K562 (cell line): ENCODE data around the gene MYPN. TPM values are rescaled to one million over a fixed set of nuclear protein-coding genes. Genes with fewer than 3 reads are reported as not detected.

Experiments
- ATAC-seq: fragments of 200-7000 bp; cut with Tn5 transposase; 3 replicates; pipeline ENCODE4 v1.9.1; 2020; ENCODE audit warnings: moderate library complexity
- BruUV-seq: library from RNA; stranded (reverse); fragments of 400-500 nt; replicated peaks from 2 replicates; lab custom pipeline; 2021; lab: Mats Ljungman, UMichigan
- CTCF ChIA-PET: fragments of 300-600 bp; formaldehyde crosslinking; extraction: SDS; loops from one replicate; lab custom pipeline; 2021; ENCODE audit warnings: low intra/inter-chr PET ratio; lab: Yijun Ruan, JAX
- POLR2A ChIA-PET: fragments of 300-600, 350-650 bp; sonication (Branson Sonifier 250); formaldehyde crosslinking; extraction: SDS; loops from one replicate; lab custom pipeline; 2021; ENCODE audit warnings: antibody characterized with exemption, inconsistent platforms; lab: Yijun Ruan, JAX
- DNase-seq, 4 experiments: peaks; one replicate each; pipeline versions ENCODE4 v3.0.0 to v3.0.0-alpha.2; 2011 to 2018; ENCODE audit warnings: low spot score in 3 of 4, mixed read lengths in 3 of 4; ENCODE audit errors: extremely low read depth in 1 of 4
- FAIRE-seq: peaks from 2 replicates; lab custom pipeline; 2011; peaks lifted over from hg19 to GRCh38; lab: Jason Lieb, UNC
- H2AFZ ChIP-seq: 2 replicates; pipeline ENCODE4 v1.6.0; 2011; ENCODE audit warnings: low read depth, low read length, control low read depth, inconsistent platforms
- H3K27ac ChIP-seq: fragments of 200-600 bp; 3 replicates; pipeline ENCODE4 v1.8.0; 2011; ENCODE audit warnings: low read depth, mild to moderate bottlenecking, control low read depth, inconsistent platforms, low read length, moderate library complexity, mixed read lengths; ENCODE audit errors: extremely low read depth
- H3K27me3 ChIP-seq, 2 experiments: fragments of 300-600 bp in 1 of 2; 2 replicates in 1 of 2; 3 replicates in 1 of 2; pipeline versions ENCODE4 v1.6.0 to v1.8.0; 2011; ENCODE audit warnings: inconsistent platforms in 2 of 2, low read length in 2 of 2, mild to moderate bottlenecking in 1 of 2, mixed read lengths in 1 of 2, moderate library complexity in 1 of 2; ENCODE audit not compliant: control insufficient read depth in 2 of 2, insufficient read depth in 2 of 2
- H3K36me3 ChIP-seq: fragments of 300-600 bp; 3 replicates; pipeline ENCODE4 v1.8.0; 2011; ENCODE audit warnings: mild to moderate bottlenecking, low read length, inconsistent platforms; ENCODE audit not compliant: control insufficient read depth, insufficient read depth
- H3K4me1 ChIP-seq, 2 experiments: fragments of 200-600 bp in 1 of 2; replicated peaks in 1 of 2; 2 replicates in 1 of 2; 3 replicates in 1 of 2; pipeline versions ENCODE4 v1.5.1 to v1.8.0; 2011; ENCODE audit warnings: inconsistent platforms in 2 of 2, low read length in 2 of 2, mild to moderate bottlenecking in 1 of 2, mixed read lengths in 1 of 2, moderate library complexity in 1 of 2; ENCODE audit not compliant: control insufficient read depth in 2 of 2, insufficient read depth in 2 of 2
- H3K4me2 ChIP-seq: 2 replicates; pipeline ENCODE4 v1.6.1; 2011; ENCODE audit warnings: low read length, control low read depth, inconsistent platforms, mixed read lengths; ENCODE audit not compliant: insufficient read depth
- H3K4me3 ChIP-seq: fragments of 200-600 bp; sonication (generic), shearing (Covaris generic); 2 replicates; pipeline ENCODE4 v1.5.1; 2016; ENCODE audit warnings: control low read depth, inconsistent platforms
- H3K79me2 ChIP-seq: fragments of 200-600 bp; 3 replicates; pipeline ENCODE4 v1.8.0; 2011; ENCODE audit warnings: low read length, inconsistent platforms; ENCODE audit not compliant: control insufficient read depth, insufficient read depth
- H3K9ac ChIP-seq, 2 experiments: 2 replicates each; pipeline versions ENCODE4 v1.6.0 to v1.6.1; 2011; ENCODE audit warnings: low read depth in 2 of 2, low read length in 2 of 2, control low read depth in 1 of 2, inconsistent platforms in 1 of 2, mild to moderate bottlenecking in 1 of 2, mixed read lengths in 1 of 2; ENCODE audit not compliant: insufficient read depth in 1 of 2
- H3K9me1 ChIP-seq: one replicate; pipeline ENCODE4 v1.6.0; 2011; ENCODE audit warnings: inconsistent platforms, mild to moderate bottlenecking, low read length, moderate library complexity; ENCODE audit not compliant: control insufficient read depth, insufficient read depth
- H3K9me3 ChIP-seq: replicated peaks from 2 replicates; pipeline ENCODE4 v1.5.1; 2011; ENCODE audit warnings: low read depth, low read length, inconsistent platforms; ENCODE audit not compliant: control insufficient read depth, insufficient read depth
- H4K20me1 ChIP-seq: replicated peaks from 2 replicates; pipeline ENCODE4 v1.6.1; 2011; ENCODE audit warnings: low read length, inconsistent platforms, mixed read lengths; ENCODE audit not compliant: control insufficient read depth, insufficient read depth
- MAFF ChIP-seq: IDR thresholded peaks from 2 replicates; pipeline ENCODE4 v1.6.1; 2012; ENCODE audit warnings: low read length, improper control_type of control experiment
- MAFG ChIP-seq: fragments of 450-650 bp; conservative IDR thresholded peaks from 2 replicates; pipeline ENCODE4 v1.6.1; 2016; ENCODE audit warnings: missing genetic modification characterization, missing compliant biosample characterization
- MAFK ChIP-seq: IDR thresholded peaks from 2 replicates; pipeline ENCODE4 v1.6.1; 2011; ENCODE audit warnings: low read length, improper control_type of control experiment
- TCF7 ChIP-seq: sonication (generic); IDR thresholded peaks from 2 replicates; pipeline ENCODE4 v1.6.1; 2016; ENCODE audit warnings: antibody characterized with exemption, borderline replicate concordance
- ZNF316 ChIP-seq: fragments of 450-650 bp; IDR thresholded peaks from 2 replicates; pipeline ENCODE4 v1.6.1; 2016
- WGBS: fragments of 100-300 bp; shearing (Covaris generic); methylation state at CpG from one replicate; pipeline ENCODE4 v1.1.6; 2016; ENCODE audit warnings: low coverage, mixed read lengths; ENCODE audit not compliant: insufficient coverage; ENCODE audit errors: missing lambda C conversion rate; 5-methylcytosine and 5-hydroxymethylcytosine counted together
- in situ Hi-C: fragments of 300-500 bp; cut with MboI; formaldehyde crosslinking; loops from 4 replicates; pipeline ENCODE4 v1.15.0; 2018; ENCODE audit warnings: inconsistent platforms, mixed read lengths
- intact Hi-C: fragments of 100-400 bp; cut with micrococcal nuclease; formaldehyde crosslinking; loops from 2 replicates; pipeline ENCODE4 v1.14.2; 2022
- polyA plus RNA-seq, 8 experiments: library from polyadenylated mRNA; depleted of rRNA in 4 of 8; stranded (reverse) in 5 of 8; unstranded in 3 of 8; fragments of >200 nt; fragmentation: Nextera tagmentation in 2 of 8; fragmentation: Illumina TruSeq in 1 of 8; extraction: Ambion mirVana in 2 of 8; extraction: Trizol in 1 of 8; gene quantifications; 2 replicates each; pipeline versions ENCODE4 v1.2.1 to v1.2.3, GENCODE V29; 2011 to 2014; ENCODE audit warnings: inconsistent platforms in 1 of 8, missing spikeins in 1 of 8
- total RNA-seq, 7 experiments: library from RNA; depleted of rRNA in 6 of 7; stranded (reverse); fragments of >200 nt in 6 of 7; fragmentation: Illumina TruSeq in 2 of 7; extraction: Trizol in 2 of 7; gene quantifications; 2 replicates each; pipeline versions ENCODE4 v1.2.1 to v1.2.3, GENCODE V29; 2011 to 2021; ENCODE audit warnings: low replicate concordance in 1 of 7
- TF ChIP-seq, protein P1 (sequence below): sonication (generic); formaldehyde crosslinking; IDR thresholded peaks from 2 replicates; pipeline ENCODE4 v1.8.1; 2022; ENCODE audit warnings: missing genetic modification reagents

MYPN gene
- total and polyA plus RNA-seq, 9 of the 15 experiments (the other 6 are each of a cell fraction or from before 2014, with no cell fraction given) = not detected

DNA sequence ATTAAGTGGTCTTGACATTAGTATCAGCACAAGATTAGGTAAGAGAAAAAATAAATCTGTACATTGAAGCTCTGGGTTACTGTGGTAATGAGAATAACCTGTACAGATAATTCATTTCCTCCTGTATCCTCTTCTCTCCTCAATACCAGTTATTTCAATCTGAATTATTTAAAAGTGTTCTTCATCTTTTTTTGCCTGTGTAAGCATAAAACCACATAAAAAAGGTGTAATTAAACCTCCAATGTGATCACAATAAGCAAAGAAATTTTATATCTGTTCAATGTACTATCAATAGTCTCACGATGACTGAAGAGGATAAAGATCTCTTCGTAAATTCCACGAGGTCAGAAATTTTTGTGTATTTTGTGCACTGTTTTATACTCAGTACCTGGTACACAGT is 1.2 kb upstream of the MYPN start:
- POLR2A ChIA-PET = no interaction called here
- DNase-seq (no peak), ATAC-seq (no peak), FAIRE-seq (no peak)
- Histone ChIP-seq H3K4me3 (no peak overlapping the region), H3K9me3 (no peaks in the 10 kb centered on the region), H3K79me2 (no peaks in the 10 kb centered on the region), H3K27ac (no peak overlapping the region), H3K9ac (no peak overlapping the region), H3K36me3 (no peaks in the 10 kb centered on the region), H4K20me1 (no peaks in the 10 kb centered on the region), H2AFZ (no peak overlapping the region), H3K9me1 (no peaks in the 10 kb centered on the region), H3K27me3 (peaks cover 13 to 26% of the 10 kb centered on the region in 2 experiments; a peak in 4 of 5 replicates), H3K4me1 (no peaks in the 10 kb centered on the region), H3K4me2 (no peak overlapping the region)
- peak; percentile 41; the same call in 1 of the 2 replicates for TF ChIP-seq MAFK
- peak; percentile 69 for TF ChIP-seq ZNF316
- peak; percentile 51 for TF ChIP-seq MAFF
- TF ChIP-seq MAFG (tag) = 0 out of 2 replicates have a peak, but pooled peaks have one; percentile 20
- TF ChIP-seq, protein P1, sequence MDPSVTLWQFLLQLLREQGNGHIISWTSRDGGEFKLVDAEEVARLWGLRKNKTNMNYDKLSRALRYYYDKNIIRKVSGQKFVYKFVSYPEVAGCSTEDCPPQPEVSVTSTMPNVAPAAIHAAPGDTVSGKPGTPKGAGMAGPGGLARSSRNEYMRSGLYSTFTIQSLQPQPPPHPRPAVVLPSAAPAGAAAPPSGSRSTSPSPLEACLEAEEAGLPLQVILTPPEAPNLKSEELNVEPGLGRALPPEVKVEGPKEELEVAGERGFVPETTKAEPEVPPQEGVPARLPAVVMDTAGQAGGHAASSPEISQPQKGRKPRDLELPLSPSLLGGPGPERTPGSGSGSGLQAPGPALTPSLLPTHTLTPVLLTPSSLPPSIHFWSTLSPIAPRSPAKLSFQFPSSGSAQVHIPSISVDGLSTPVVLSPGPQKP = no peak
- TF ChIP-seq TCF7 = no peak
- in situ Hi-C loops = no loop called here
- 3% methylated on average over 3 of the region's 3 CpGs for WGBS
- CTCF ChIA-PET = no interaction called here
- no TSS peak for BruUV-seq
- intact Hi-C loops = no loop called here
